HFFc6 (cell line): ENCODE results near the gene TUBB8B. TPM values are rescaled to one million over a fixed set of nuclear protein-coding genes. Genes with fewer than 3 reads are reported as not detected.
A peak's percentile ranks its signal among the peaks of the same experiment; 100 is the strongest.
"Not testable (repeated sequence)": the region's sequence is repeated elsewhere in the genome, so short reads cannot be mapped to it uniquely, and the experiment has no call there.

ENCODE experiments used
- DNase-seq: peaks from one replicate; pipeline ENCODE4 v3.0.0-alpha.2; 2018
- H3K27ac Mint-ChIP-seq: 2 replicates; pipeline ENCODE4 v1.8.0; 2020; ENCODE audit warnings: mild to moderate bottlenecking, mixed read lengths
- H3K27me3 Mint-ChIP-seq: 2 replicates; pipeline ENCODE4 v1.8.0; 2021; ENCODE audit warnings: mild to moderate bottlenecking, moderate library complexity, mixed read lengths; ENCODE audit not compliant: insufficient read depth
- H3K36me3 Mint-ChIP-seq: 2 replicates; pipeline ENCODE4 v1.8.0; 2021; ENCODE audit warnings: low read depth, mixed read lengths
- H3K4me1 Mint-ChIP-seq: 2 replicates; pipeline ENCODE4 v1.8.0; 2020; ENCODE audit warnings: low read depth, mixed read lengths
- H3K4me3 Mint-ChIP-seq: 2 replicates; pipeline ENCODE4 v1.8.0; 2020; ENCODE audit warnings: mild to moderate bottlenecking, moderate library complexity, mixed read lengths
- H3K9me3 Mint-ChIP-seq: 2 replicates; pipeline ENCODE4 v1.8.0; 2020; ENCODE audit warnings: mild to moderate bottlenecking, mixed read lengths
- CTCF ChIP-seq: fragments of 200-600 bp; sonication (generic); IDR thresholded peaks from 2 replicates; pipeline ENCODE4 v1.5.0; 2021; ENCODE audit warnings: antibody characterized with exemption, mild to moderate bottlenecking
- total RNA-seq, 6 experiments: library from RNA; stranded (reverse); fragmentation: NEBNext Ultra II Directional; extraction: Animal tissue kit (Norgen Biotek cat#: 25700); gene quantifications; 2 replicates in 1 of 6; 3 replicates in 5 of 6; pipeline ENCODE4 v1.2.3, GENCODE V29; 2021

The TUBB8B gene
- total RNA-seq, 6 experiments from 2014 or later = not detected

DNA sequence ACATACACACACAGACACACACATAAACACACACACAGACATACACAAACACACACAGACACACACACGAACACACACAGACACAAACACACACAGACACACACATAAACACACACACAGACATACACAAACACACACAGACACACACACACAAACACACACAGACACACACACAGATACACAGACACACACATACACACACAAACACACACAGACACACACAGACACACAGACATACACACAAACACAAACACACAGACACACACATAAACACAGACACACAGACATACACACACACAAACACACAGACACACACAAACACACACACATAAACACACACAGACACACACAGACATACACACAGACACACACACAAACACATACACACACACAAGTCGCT lies 31.5 kb upstream of the TUBB8B start:
- H3K9me3 Mint-ChIP-seq, DNase-seq, H3K4me1 Mint-ChIP-seq, H3K36me3 Mint-ChIP-seq, H3K27me3 Mint-ChIP-seq, H3K4me3 Mint-ChIP-seq, H3K27ac Mint-ChIP-seq: not testable (repeated sequence)

GRCh38 chr18:80202-80601 lies 30.8 kb upstream of the TUBB8B start:
- not testable (repeated sequence) for H3K4me1 Mint-ChIP-seq, H3K27ac Mint-ChIP-seq, H3K9me3 Mint-ChIP-seq, H3K4me3 Mint-ChIP-seq, H3K36me3 Mint-ChIP-seq, DNase-seq, H3K27me3 Mint-ChIP-seq

DNA sequence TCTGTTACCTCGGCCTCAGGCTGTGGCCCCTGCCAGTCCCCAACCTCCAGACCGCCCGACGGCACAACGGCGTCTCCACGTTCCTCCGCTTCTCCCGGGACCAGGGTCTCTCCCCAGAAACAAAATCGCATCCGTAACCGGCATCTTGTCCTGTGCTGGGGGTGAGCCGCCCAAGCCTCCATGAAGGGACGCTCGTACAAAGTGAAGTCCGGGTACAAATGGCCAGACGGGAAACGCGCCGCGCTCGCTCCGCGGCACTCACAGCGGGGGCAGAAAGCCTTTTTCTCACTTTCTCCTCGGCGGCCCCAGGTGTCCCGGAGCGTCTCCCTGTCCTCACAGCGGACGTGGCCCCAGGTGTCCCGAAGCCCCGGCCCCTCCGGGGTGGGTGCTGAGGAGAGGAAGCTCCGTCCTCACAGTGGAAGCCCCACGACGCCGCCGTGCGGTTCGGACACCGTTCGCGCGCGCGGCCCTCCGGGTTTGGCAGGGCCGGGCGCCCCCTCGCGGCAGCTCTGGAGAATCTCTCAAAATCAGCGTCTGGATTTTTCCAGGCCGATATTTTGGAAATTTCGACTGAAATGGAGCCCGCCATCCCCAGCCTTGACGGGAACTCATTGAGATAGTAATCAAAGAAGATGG lies 26.2 kb upstream of the TUBB8B start:
- H3K4me1 Mint-ChIP-seq, H3K27ac Mint-ChIP-seq, H3K36me3 Mint-ChIP-seq, DNase-seq, H3K9me3 Mint-ChIP-seq, H3K4me3 Mint-ChIP-seq, H3K27me3 Mint-ChIP-seq: not testable (repeated sequence)
- peak; percentile 20; the same call in 1 of the 2 replicates for TF ChIP-seq CTCF

- not testable (repeated sequence) for H3K4me1 Mint-ChIP-seq, H3K27ac Mint-ChIP-seq, H3K4me3 Mint-ChIP-seq, H3K9me3 Mint-ChIP-seq, DNase-seq, H3K36me3 Mint-ChIP-seq, H3K27me3 Mint-ChIP-seq
- TF ChIP-seq CTCF = peak; percentile 25; the same call in 1 of the 2 replicates
Observed at GRCh38 chr18:73181-73777, 23.9 kb upstream of the TUBB8B start.

GRCh38 chr18:67701-68100 lies 18.3 kb upstream of the TUBB8B start:
- H3K27ac Mint-ChIP-seq, DNase-seq, H3K4me3 Mint-ChIP-seq, H3K27me3 Mint-ChIP-seq, H3K36me3 Mint-ChIP-seq, H3K9me3 Mint-ChIP-seq, H3K4me1 Mint-ChIP-seq: not testable (repeated sequence)

- H3K27me3 Mint-ChIP-seq, H3K4me3 Mint-ChIP-seq, H3K36me3 Mint-ChIP-seq: not testable (repeated sequence)
Observed at GRCh38 chr18:64279-64678, 14.9 kb upstream of the TUBB8B start.

GRCh38 chr18:63656-64055 lies 14.2 kb upstream of the TUBB8B start:
- not testable (repeated sequence) for DNase-seq, H3K36me3 Mint-ChIP-seq, H3K9me3 Mint-ChIP-seq, H3K27me3 Mint-ChIP-seq, H3K27ac Mint-ChIP-seq, H3K4me3 Mint-ChIP-seq, H3K4me1 Mint-ChIP-seq

More at GRCh38 chr18:64279-64678, 14.9 kb upstream of the TUBB8B start:
- not testable (repeated sequence) for H3K27ac Mint-ChIP-seq, H3K9me3 Mint-ChIP-seq, DNase-seq, H3K4me1 Mint-ChIP-seq

GRCh38 chr18:54388-54787 lies 5.0 kb upstream of the TUBB8B start:
- not testable (repeated sequence) for H3K27me3 Mint-ChIP-seq, H3K4me1 Mint-ChIP-seq, H3K27ac Mint-ChIP-seq, H3K4me3 Mint-ChIP-seq, H3K36me3 Mint-ChIP-seq, H3K9me3 Mint-ChIP-seq, DNase-seq

- not testable (repeated sequence) for DNase-seq, H3K27me3 Mint-ChIP-seq, H3K36me3 Mint-ChIP-seq, H3K4me3 Mint-ChIP-seq, H3K4me1 Mint-ChIP-seq, H3K27ac Mint-ChIP-seq
- peaks cover 10% of the 10 kb centered on the region for H3K9me3 Mint-ChIP-seq
Observed at GRCh38 chr18:48696-49095, 719 bp downstream of the TUBB8B start.

- H3K27ac Mint-ChIP-seq, H3K36me3 Mint-ChIP-seq, H3K27me3 Mint-ChIP-seq, H3K4me3 Mint-ChIP-seq, H3K4me1 Mint-ChIP-seq, DNase-seq, H3K9me3 Mint-ChIP-seq: not testable (repeated sequence)
Observed at GRCh38 chr18:13177-13576, 36.2 kb downstream of the TUBB8B start.

- H3K36me3 Mint-ChIP-seq, DNase-seq, H3K27me3 Mint-ChIP-seq, H3K27ac Mint-ChIP-seq, H3K4me3 Mint-ChIP-seq, H3K4me1 Mint-ChIP-seq, H3K9me3 Mint-ChIP-seq: not testable (repeated sequence)
Observed at GRCh38 chr18:12773-13172, 36.6 kb downstream of the TUBB8B start.

GRCh38 chr18:11383-12274 lies 37.8 kb downstream of the TUBB8B start:
- not testable (repeated sequence) for DNase-seq, H3K9me3 Mint-ChIP-seq, H3K27me3 Mint-ChIP-seq, H3K4me1 Mint-ChIP-seq, H3K27ac Mint-ChIP-seq, H3K36me3 Mint-ChIP-seq, H3K4me3 Mint-ChIP-seq
